HG03103 (cell line): Measurements from ENCODE around the gene TGFB2.

Experiments
- ATAC-seq: cut with Tn5 transposase; IDR thresholded peaks from one replicate; pipeline ENCODE4 v1.9.1; 2021; ENCODE audit warnings: low read depth; ENCODE audit not compliant: unreplicated experiment

TGFB2 gene

GRCh38 chr1:218454700-218455282, 109.7 kb downstream of the TGFB2 start:
- no peak for ATAC-seq

DNA sequence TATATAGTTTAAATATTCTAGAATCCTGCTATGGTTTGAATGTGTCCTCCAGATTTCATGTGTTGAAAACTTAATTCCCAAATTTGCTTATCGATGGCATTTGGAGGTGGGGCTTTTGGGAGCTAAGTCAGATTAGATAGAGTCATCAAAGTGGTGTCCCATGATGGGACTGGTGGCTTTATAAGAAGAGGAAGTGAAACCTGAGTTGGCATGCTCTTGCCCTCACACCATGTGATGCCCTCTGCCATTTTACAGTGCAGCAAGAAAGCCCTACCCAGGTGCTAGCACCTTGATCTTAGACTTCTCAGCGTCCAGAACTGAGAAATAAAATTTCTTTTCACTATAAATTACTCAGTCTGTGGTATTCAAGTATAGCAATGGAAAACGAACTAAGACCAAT, 111.3 kb downstream of the TGFB2 start:
- no peak for ATAC-seq

GRCh38 chr1:218459450-218459849, 114.3 kb downstream of the TGFB2 start:
- ATAC-seq = no peak

DNA sequence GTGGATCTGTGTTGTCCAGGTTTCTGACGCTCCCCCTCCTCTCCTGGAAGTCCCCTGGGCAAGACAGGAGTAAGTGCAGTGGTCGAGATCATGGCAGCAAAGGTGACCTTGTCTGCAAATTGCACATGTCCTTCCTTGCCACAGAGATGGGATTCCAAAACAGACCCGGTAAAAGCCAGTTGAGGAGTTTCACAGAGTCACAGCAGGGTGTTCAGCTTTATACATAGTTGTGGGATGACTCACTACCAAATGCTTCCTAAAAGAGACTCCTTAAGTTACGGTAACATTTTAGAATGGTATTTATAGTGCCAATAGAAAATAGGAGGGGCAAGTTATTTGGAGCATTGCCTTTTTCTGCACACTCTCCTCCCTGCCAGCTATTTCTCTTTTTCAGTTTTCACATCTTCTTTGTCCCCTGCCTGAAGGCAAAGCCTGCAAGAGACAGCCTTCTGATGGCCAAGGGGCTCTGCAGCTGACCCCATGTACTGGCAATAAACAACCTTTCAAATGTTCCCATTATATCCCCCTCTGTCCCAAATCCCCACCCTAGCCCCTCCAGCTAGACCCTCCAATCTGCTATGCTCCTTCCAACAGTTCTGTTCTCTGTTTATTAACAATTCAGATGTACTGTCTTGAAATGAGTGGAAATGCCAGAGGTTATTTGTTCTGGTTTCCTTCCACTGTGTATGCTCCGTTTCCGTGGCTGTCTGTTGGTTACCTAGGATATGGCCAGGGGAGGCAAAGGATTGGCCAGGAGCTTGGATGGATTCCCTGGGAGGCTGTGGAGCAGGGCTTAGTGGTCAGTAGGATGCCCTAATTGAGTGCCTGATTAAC, 115.0 kb downstream of the TGFB2 start:
- peak; percentile 82 for ATAC-seq

GRCh38 chr1:218461351-218461750, 116.2 kb downstream of the TGFB2 start:
- ATAC-seq = no peak

GRCh38 chr1:218462116-218462515, 117.0 kb downstream of the TGFB2 start:
- no peak for ATAC-seq

GRCh38 chr1:218462587-218462986, 117.5 kb downstream of the TGFB2 start:
- ATAC-seq = no peak

GRCh38 chr1:218463194-218464156, 118.3 kb downstream of the TGFB2 start:
- no peak for ATAC-seq

DNA sequence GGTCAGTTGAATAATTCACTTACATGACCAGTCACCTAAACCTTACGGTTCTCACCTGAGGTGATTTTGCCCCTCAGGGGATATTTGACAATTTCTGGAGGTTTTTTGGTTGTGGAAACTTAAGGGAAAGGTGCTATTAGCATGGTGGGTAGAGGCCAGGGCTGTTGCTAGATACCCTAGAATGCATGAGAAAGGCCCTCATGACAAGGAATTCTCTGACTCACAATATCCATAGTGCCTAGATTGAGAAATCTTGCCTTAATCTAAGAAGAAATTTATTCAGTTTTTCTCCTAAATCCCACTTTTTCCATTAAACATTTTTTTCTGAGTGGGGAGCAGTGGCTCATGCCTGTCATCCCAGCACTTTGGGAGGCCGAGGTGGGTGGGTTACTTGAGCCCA, 119.7 kb downstream of the TGFB2 start:
- ATAC-seq = no peak

GRCh38 chr1:218466341-218467010, 121.3 kb downstream of the TGFB2 start:
- no peak for ATAC-seq

GRCh38 chr1:218467101-218468072, 122.3 kb downstream of the TGFB2 start:
- ATAC-seq = no peak

DNA sequence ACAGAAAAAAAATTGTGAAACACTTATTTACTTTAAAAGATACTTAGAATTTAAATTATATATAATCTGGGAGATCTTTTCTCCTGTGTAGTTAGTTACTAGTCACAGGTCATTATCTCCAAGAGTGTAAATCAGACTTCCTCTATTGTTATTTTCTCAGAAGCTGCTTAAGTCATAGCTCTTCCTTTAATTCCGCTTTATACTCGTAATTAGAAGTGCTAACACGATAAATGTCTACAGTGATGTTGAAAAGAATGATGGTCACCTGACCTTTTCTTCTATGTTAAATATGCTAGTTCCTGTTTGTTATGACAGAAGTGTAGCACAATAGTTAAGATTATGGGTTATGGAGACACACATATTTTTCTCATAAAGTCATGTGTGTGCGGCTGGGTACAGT, 123.6 kb downstream of the TGFB2 start:
- ATAC-seq = no peak

- no peak for ATAC-seq
These were observed 127.7 kb downstream of the TGFB2 start for GRCh38 chr1:218472885-218473284.

- peak; percentile 61 for ATAC-seq
These were observed 128.4 kb downstream of the TGFB2 start for GRCh38 chr1:218473522-218473921.

- no peak for ATAC-seq
These were observed 129.0 kb downstream of the TGFB2 start for GRCh38 chr1:218474128-218474527.

DNA sequence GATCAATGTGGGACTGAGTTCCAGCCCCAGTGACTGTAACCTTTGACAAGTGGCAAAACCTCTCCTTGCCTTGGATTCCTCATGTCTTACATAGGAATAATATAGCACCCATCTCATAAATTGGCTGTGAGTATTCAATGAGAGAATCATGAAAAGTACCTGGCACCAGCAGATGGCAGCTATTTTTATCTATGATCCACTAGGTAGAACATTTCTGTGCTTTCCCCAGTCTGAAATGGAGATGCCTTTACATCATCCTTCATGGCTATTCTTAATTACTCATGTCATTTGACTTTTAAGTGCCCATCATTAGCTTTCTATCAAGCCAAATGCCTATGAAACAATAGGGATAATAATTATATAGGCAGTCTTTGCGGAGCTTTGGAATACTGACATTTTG, 130.1 kb downstream of the TGFB2 start:
- ATAC-seq = no peak

DNA sequence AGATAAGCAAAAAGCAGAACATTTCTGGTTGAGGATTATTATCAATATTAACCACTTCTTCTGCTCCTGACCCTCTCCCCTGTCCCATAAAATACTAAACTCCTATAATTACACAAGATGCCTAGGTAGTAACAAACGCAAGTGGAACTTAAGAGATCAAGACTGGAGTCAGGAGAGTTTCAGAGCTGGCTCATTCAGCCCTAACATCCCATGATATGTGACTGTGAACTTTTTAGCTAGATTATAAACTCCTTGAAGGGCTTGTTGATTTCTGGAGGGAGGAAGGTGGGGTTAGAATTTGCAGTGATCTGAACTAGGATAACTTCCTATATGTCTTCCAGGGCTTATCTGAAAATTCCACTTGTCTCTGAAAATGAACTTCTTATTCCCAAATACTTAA, 130.6 kb downstream of the TGFB2 start:
- no peak for ATAC-seq

- no peak for ATAC-seq
These were observed 131.2 kb downstream of the TGFB2 start for GRCh38 chr1:218476385-218476784.

GRCh38 chr1:218478336-218478735, 133.2 kb downstream of the TGFB2 start:
- ATAC-seq = no peak
